ENCODE results near the gene EPN1. TPM values are rescaled to one million over a fixed set of nuclear protein-coding genes. Genes with fewer than 3 reads are reported as not detected.

The EPN1 gene
- polyA plus RNA-seq, 1 experiment, result 60.8 TPM

DNA sequence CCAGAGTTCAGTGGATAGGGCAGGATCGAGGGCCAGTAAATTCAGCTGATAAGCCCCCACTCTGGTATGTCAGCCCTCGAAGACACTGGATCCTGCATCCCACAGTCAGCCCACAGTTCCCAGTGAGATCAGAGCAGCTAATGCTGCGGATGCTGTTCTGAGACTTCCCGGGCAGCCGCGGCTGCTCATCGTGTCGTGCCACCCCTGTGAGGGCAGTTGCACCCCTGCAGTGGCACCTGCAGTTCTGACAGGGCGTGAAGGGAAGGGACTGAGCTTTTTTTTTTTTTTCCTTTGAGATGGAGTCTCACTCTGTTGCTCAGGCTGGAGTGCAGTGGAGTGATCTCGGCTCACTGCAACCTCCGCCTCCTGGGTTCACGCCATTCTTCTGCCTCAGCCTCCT lies 7.5 kb upstream of the EPN1 start:
- DNase-seq (ENCODE audit: low read depth), result no peak
- Histone ChIP-seq H3K27me3 (ENCODE audit: control insufficient read depth, insufficient read depth, low read length) (no peaks in the 10 kb centered on the region), H3K4me3 (ENCODE audit: low read depth, low read length) (no peak overlapping the region), H3K36me3 (ENCODE audit: control insufficient read depth, insufficient read depth, low read length) (peaks cover 56% of the 10 kb centered on the region)
- POLR2A ChIA-PET, result no interaction called here
- TF ChIP-seq, protein P1, sequence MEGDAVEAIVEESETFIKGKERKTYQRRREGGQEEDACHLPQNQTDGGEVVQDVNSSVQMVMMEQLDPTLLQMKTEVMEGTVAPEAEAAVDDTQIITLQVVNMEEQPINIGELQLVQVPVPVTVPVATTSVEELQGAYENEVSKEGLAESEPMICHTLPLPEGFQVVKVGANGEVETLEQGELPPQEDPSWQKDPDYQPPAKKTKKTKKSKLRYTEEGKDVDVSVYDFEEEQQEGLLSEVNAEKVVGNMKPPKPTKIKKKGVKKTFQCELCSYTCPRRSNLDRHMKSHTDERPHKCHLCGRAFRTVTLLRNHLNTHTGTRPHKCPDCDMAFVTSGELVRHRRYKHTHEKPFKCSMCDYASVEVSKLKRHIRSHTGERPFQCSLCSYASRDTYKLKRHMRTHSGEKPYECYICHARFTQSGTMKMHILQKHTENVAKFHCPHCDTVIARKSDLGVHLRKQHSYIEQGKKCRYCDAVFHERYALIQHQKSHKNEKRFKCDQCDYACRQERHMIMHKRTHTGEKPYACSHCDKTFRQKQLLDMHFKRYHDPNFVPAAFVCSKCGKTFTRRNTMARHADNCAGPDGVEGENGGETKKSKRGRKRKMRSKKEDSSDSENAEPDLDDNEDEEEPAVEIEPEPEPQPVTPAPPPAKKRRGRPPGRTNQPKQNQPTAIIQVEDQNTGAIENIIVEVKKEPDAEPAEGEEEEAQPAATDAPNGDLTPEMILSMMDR (IDR thresholded peaks at IDR 0.05; ENCODE audit: insufficient read depth, low read depth, low read length), result no peak
- CTCF ChIA-PET, result interaction anchor here (0.9 to 1.6 kb wide), 2 partner anchors 13 kb away, joined by 3 to 4 read pairs; partner anchors contain the start of gene U2AF2

DNA sequence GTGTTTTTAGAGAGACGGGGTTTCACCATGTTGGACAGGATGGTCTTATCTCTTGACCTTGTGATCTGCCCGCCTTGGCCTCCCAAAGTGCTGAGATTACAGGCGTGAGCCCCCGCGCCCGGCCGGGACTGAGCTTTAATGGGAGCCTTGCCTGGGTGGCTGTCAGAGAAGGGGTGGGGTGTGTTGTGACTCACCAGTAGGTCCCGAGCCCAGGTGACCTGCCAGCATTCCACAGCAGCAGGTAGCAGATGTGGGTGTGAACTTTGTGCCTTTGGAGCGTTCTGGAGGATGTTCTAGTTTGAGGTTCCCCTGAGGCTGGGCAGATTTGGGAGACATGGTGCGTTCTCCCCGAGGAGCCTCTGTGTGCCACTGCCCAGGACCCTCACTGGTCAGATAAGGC lies 7.1 kb upstream of the EPN1 start:
- ChIA-PET POLR2A (no interaction called here), CTCF (interaction anchor here (0.9 kb wide), 1 partner anchor 13 kb away, joined by 3 read pairs; the partner anchor contains the start of gene U2AF2)
- peaks cover 52% of the 10 kb centered on the region for H3K36me3 ChIP-seq (ENCODE audit: control insufficient read depth, insufficient read depth, low read length)

DNA sequence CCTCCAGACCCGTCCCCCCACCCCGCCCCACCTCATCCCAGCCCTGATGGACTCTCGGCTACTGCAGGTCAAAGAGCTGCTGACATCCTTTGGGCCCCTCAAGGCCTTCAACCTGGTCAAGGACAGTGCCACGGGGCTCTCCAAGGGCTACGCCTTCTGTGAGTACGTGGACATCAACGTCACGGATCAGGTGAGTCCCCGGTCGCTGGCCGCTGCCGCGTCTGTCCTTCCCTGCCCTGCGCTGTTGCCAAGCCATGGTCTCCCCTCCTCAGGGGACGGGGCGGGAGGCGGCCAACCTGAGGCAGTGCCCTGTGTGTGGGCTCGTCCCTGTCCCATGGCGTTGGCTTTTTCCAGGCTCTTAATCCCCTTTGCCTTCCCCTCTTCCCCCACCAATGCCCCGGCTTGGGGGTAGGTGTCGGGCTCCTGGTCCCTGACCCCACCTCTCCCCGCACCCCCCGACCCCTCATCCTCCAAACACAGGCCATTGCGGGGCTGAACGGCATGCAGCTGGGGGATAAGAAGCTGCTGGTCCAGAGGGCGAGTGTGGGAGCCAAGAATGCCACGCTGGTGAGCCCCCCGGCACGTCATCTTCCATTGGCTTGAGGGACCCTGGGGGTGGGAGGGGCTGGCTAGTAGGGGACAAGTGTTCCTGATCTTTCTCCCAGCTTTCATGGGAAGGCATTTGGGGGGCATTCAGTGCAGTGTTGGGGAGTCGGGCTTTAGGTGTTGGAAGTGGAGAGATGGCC lies 6.2 kb upstream of the EPN1 start:
- no peak for DNase-seq (ENCODE audit: low read depth)
- Histone ChIP-seq H3K27me3 (ENCODE audit: control insufficient read depth, insufficient read depth, low read length) (no peaks in the 10 kb centered on the region), H3K36me3 (ENCODE audit: control insufficient read depth, insufficient read depth, low read length) (peaks cover 47% of the 10 kb centered on the region), H3K4me3 (ENCODE audit: low read depth, low read length) (no peak overlapping the region)
- TF ChIP-seq, protein P1 (IDR thresholded peaks at IDR 0.05; ENCODE audit: insufficient read depth, low read depth, low read length), result no peak
- CTCF ChIA-PET, result no interaction called here
- POLR2A ChIA-PET, result no interaction called here

More for the DNA sequence above, 7.1 kb upstream of the EPN1 start:
- no peaks in the 10 kb centered on the region for H3K27me3 ChIP-seq (ENCODE audit: control insufficient read depth, insufficient read depth, low read length)
- no peak for DNase-seq (ENCODE audit: low read depth)
- TF ChIP-seq, protein P1 (IDR thresholded peaks at IDR 0.05; ENCODE audit: insufficient read depth, low read depth, low read length), result no peak
- H3K4me3 ChIP-seq (ENCODE audit: low read depth, low read length), result no peak overlapping the region

DNA sequence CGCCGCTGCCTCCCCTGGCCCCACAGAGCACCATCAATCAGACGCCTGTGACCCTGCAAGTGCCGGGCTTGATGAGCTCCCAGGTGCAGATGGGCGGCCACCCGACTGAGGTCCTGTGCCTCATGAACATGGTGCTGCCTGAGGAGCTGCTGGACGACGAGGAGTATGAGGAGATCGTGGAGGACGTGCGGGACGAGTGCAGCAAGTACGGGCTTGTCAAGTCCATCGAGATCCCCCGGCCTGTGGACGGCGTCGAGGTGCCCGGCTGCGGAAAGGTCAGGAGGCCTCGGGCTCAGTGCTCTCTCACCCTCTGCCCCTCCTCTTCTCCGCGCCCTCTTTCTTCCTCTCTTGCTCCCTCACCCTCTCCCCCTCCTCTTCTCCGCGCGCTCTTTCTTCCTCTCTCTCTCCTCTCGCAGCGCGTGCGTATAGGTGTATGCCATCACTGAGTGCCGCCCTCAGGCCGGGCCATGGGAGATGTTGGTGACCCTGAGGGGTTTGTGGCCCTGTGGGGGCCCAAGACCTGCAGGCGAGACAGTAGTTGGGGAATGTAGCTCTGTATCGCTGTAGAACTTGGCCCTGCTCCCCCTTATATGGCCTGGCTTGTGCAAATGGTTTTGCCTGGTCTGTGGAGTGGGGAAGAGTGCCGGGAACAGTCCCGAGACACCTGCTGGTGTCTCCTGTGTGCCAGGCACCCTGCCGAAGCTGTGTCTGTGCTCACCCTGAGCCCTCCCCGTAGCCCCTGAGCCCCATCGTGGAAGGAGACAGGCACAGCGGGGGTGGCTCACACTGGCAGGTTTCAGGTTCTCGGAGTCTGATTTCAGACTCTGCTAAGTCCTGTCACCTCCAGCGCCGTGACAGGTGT lies 5.4 kb upstream of the EPN1 start:
- TF ChIP-seq, protein P1 (IDR thresholded peaks at IDR 0.05; ENCODE audit: insufficient read depth, low read depth, low read length), result no peak
- POLR2A ChIA-PET, result no interaction called here
- peaks cover 40% of the 10 kb centered on the region for H3K36me3 ChIP-seq (ENCODE audit: control insufficient read depth, insufficient read depth, low read length)
- H3K4me3 ChIP-seq (ENCODE audit: low read depth, low read length), result no peak overlapping the region
- no peaks in the 10 kb centered on the region for H3K27me3 ChIP-seq (ENCODE audit: control insufficient read depth, insufficient read depth, low read length)
- CTCF ChIA-PET, result no interaction called here
- DNase-seq (ENCODE audit: low read depth), result no peak
